ENCODE results near the gene TMEM243. TPM values are rescaled to one million over a fixed set of nuclear protein-coding genes. Genes with fewer than 3 reads are reported as not detected.

Gene TMEM243
- total RNA-seq, 1 donor from 2014 or later, result 4.3 TPM

Other genes with a start within 250 kb of the TMEM243 start
- gene ELAPOR2, start 160.1 kb downstream of the TMEM243 start, total RNA-seq, result 4.3 TPM
- 24.4 TPM for gene DMTF1, start 67.3 kb downstream of the TMEM243 start, total RNA-seq
- 8.8 TPM for gene CROT, start 125.9 kb upstream of the TMEM243 start, total RNA-seq

All from left ventricle myocardium superior (tissue), 1 donor.